Stimulated activated CD8-positive, alpha-beta memory T cell treated with anti-CD3 and anti-CD28 coated beads, Interleukin-4, amount 100 ng/mL, for 1 hour (primary cell): ENCODE data around the gene OSBPL1A.

Experiments used
- DNase-seq, 2 donors: peaks; one replicate each; pipeline ENCODE4 v3.0.0-alpha.2; 2020; ENCODE audit warnings: low read depth in 2 of 2, low spot score in 1 of 2

OSBPL1A gene

DNA sequence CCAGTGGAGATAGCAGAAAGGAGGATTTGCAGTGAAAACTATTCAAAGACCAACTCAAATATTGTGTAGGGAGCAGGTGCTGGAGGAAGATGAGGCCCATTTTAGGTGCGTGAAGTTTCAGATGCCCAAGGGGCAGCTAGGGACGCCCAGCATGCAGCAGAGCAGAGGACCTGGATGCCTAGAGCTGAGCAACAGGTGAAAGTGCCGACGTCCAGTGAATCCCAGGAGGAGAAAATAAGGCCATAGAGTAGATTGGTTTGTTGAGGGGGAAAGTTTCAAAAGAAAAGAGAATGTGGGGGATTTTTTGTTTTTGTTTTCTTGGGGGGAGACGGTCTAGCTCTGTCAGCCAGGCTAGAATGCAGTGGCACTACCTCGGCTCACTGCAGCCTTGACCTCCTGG, 53.1 kb downstream of the OSBPL1A start:
- no peak for DNase-seq

DNA sequence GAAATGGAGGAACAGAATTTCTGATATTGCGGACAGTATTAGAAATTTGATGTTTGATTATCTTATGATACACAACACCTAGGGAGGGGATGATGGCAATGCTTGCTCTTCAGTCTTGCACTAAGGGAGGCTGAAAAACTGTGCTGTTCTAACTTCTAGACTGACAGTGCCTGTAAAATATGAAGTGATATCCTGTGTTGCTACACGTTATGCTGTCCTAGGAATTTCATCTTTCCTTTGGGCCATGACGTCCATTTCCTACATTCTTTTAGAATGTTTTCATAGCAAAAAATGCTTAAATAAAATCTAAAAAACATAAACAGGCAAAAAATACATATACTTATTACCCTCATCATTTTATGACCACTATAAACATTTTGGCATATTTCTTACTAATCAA, 55.3 kb downstream of the OSBPL1A start:
- no peak for DNase-seq

DNA sequence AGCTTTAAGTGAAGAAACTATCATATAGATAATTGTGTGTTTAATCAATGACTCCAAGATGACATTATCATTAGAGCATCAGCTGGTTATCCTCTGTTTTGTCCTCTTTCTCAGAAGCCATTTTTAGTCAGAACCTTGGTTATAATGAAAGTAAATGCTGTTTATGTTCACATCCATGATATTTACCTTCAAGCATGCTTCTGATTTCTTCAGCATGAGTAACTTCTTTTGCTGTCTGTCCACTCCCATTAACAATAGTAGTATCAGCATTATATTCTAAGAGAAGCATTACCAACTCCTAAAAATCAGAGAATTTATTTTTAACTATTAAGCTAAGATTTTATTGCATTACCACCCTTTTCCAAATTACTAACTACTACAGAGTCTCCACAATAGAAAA, 56.3 kb downstream of the OSBPL1A start:
- no peak for DNase-seq

DNA sequence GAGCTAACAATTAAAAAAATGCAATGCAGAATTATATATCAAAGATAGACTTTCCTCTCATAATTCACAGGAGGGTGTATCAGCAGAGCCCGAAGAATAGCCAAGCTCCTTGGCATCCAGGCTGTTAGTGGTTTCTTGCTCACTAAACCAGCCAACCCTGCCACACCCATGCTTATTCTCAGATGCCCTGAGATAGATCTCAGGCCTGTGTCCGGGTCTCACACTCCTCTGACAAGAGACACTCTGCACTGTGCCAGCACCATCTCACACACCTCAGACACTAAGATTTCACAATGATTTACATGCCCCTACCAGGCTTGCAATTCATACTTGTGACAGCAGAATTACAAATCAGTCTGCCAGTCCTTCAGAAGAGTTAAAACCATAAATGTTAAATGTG, 64.5 kb downstream of the OSBPL1A start:
- no peak for DNase-seq

DNA sequence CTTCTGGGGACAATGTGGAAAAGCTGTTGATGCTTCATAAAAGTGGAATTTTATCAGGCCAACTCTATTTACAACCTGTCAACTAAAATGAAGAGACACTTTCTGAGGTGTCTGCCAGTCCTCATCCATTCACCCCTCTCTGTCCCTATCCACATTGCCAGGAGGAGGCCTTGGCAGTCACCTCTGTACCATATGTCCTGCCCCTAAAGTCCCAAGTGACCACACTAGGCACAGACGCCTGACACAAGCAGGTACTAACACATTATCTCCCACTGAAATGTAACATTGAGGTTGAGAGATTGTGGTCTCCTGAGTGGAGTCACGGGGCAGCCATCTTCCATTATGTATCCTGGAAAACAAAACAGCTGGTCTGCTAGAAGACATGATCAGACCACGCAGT, 71.4 kb downstream of the OSBPL1A start:
- DNase-seq = no peak

DNA sequence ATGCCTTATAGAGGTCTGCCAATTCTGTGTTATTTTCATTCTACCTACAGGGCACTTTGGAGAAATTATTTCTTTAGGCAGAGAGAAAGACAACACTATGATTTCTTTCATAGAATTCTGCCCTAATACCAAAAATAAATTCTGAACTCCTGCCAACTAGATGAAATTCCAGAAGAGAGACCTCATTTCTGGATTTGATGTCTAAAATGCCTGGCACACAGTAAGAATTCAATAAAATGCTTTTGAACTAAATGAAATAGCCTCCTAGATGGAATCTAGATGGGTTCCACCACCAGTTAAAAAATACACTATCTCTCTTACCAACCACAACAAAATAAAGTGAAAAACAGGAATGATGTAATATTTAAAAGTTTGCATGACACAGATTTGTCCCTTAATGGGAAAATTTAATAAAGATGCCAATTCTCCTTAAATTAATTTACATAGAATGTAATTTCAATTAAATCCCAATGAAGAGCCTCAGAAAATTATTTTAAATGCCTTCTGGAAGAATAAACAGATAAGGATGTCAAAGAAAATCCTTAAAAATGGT, 75.0 kb downstream of the OSBPL1A start:
- no peak for DNase-seq

DNA sequence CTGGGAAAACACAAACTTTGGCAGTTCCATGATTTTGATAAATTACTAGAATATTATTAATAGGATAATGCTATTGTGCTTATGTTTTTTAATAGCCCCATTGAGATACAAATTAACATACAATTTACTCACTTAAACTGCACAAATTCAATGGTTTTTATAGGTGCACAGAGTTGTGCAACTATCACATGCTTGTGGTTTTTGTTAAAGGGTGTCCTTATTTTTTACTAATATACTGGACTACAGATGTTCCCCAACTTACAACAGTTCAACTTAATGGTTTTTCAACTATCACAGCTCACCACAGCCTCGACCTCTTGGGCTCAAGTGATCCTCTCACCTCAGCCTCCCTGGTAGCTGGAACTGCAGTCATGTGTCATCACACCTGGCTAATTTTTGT, 76.6 kb downstream of the OSBPL1A start:
- no peak for DNase-seq

DNA sequence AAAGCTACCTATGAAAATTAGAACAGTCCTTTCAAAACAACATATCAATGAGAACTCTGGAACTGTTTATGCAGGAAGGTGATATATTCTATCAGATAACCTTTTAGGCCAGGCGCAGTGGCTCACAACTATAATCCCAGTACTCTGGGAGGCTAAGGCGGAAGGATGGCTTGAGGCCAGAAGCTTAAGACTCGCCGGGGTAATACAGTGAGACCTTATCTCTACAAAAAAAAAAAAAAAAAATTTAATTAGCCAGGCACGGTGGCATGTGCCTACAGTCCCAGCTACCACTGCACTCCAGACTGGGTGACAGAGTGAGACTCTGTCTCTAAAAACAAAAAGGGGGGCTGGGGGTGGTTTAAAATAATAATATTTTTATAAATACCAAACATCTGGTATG, 77.9 kb downstream of the OSBPL1A start:
- DNase-seq = no peak

DNA sequence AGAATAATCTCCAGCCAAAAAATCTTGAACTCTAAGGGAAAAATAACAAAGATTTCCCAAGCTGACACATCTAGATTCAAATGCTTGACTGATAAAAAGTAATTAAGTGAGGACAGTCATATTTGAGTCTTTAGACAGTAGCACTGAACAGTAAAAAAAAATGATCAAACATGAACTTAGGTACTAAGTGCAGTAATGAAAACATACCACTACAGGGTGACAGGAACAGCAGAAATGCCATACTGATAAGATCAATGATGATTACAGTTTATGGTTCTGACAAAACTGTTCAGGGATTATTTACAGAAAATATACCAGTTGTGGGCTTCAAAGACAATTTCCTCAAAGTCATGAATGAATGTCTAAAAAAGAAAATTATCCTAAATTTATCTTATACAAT, 80.3 kb downstream of the OSBPL1A start:
- no peak for DNase-seq

DNA sequence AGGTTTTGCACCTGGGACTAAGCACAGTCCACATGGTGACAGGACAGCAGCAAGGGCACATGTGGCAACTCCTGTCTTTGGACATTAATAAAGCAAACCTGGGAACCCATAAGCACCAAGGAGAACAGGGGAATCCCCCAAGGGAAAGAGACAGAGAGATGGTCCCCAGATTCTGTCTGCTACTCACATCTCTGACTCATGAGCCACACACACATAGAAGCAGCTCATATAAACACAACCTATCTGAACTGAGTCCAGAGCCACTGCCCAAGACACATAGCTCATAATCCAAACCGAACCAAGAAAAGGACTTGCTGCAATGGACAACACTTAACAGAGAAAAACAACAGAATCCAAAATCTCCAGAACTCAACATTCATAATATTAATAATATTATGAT, 82.5 kb downstream of the OSBPL1A start:
- no peak for DNase-seq

DNA sequence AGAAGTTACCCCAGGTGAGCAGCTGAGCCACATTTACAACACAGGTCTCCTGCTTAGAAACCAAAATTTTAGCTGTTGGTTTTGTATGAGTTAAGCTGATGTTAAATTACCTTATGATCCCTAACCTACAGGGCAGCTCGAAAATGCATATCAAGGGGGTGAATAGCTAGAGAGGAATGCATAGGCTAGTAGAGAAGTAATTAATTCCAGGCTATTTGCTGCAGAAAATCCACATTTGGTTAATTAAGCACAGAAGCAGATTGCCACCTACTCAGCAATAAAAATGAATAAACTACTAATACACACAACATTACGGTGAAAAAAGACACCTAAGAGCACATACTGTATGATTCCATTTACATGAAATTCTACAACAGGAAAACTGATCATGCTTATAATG, 91.4 kb downstream of the OSBPL1A start:
- DNase-seq = no peak

DNA sequence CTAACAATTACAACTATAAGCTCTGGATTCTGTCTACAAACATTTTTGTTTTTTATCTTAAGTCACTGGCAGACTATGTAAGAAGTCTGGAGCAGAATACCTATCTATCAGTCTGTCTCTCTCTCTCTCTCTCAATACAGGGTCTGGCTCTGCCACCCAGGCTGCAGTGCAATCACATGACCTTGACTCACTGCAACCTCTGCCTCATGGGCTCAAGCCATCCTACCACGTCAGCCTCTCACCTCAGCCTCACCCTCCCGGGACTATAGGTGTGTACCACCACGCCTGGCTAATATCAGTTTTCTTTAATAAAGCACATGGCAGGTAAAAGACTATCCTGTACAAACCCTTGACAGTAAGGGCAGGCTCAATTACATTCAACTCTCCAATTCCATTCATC, 96.9 kb downstream of the OSBPL1A start:
- DNase-seq = no peak

DNA sequence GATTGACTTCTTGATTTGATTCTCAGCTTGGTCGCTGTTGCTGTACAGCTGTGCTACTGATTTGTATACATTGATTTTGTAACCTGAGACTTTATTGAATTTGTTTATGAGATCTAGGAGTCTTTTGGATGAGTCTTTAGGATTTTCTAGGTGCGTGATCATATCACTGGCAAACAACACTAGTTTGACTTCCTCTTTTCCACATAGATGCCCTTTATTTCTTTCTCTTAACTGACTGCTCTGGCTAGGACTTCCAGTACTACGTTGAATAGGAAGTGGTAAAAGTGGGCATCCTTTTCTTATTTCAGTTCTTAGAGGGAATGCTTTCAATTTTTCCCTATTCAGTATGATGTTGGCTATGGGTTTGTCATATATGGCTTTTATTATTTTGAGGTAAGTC, 101.3 kb downstream of the OSBPL1A start:
- DNase-seq = no peak

DNA sequence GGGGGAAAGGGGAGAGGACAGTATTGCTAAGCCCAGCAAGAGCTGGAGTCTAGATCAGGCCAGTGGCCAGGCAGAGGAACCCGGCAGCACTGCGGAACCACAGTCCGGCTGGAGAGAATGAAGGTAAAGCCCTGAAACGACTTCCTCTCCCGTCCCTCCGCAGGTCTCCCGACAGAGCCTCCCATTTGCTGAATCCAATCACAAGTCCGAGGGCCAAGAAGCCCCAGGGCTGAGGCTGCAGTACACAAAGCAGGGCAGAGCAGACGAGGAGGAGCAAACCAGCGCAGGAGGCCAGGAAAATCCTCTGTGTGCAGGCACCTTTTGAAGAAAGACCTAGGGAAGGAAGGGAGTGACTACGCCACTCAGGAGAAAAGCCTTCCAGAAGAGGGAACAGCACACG, 104.4 kb downstream of the OSBPL1A start:
- no peak for DNase-seq

DNA sequence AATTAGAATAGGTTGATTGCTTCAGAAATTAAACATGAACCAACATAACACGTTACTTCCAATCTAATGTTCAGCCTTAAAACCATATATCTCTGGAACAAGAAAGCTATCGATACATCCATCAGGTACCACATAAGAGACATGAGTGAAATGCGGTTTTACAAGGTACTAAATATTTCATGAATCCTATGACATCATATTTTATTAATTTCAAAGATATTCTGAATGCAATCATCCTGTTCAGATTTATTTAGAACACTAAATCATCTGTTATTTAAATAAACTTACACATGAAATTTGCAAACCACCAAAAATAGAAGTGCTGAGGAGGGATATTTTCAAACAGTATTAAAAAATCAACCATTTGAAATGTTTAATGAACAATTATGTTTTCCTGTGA, 119.0 kb downstream of the OSBPL1A start:
- no peak for DNase-seq

DNA sequence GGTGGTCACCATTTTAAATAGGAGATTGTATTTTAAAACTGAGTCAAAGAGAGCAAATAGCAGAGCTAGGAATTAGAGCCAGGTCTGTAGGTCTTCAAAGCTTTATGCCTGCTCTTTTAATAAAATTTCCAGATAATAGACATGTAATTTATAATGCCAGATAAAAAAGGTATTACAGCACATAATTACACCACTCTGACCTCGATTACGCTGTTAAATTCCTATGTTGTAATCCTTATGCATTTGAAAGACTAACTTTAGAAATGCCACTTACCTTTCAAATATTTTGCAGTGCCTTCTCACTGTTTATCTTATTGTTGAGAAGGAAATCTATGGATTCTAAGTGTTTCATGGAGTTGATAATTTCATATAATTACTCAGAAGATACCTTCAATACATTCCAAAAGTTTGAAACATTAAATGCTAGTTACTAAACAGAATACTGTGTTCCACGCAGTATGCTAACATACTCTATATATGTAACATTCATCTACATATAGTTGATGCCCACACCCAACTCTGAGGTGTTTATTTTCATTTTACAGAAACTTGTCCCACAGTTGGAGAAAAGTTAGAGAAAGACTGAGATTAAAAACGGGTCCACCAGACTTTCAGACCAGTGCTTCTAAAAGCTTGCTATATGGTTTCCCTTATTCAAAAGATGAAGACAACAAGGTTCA, 120.0 kb downstream of the OSBPL1A start:
- DNase-seq = no peak

DNA sequence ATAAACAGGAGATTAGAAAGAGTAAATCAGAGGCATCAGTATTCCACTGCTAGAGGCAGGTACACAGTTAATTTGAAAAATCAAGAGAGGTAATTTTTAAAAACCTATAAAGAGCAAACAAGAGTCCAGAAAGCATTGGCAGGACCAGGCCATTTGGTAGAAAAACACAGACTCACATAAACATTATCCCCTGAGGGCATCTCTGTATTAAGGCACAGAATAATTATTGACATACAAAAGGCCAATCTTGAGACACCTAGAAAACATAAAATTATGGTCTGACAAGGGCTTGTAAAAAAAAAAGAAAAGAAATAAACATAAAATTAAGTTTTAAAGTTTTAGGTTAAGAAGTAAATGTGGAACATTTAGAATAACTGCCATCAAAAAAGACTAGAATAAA, 120.6 kb downstream of the OSBPL1A start:
- no peak for DNase-seq

DNA sequence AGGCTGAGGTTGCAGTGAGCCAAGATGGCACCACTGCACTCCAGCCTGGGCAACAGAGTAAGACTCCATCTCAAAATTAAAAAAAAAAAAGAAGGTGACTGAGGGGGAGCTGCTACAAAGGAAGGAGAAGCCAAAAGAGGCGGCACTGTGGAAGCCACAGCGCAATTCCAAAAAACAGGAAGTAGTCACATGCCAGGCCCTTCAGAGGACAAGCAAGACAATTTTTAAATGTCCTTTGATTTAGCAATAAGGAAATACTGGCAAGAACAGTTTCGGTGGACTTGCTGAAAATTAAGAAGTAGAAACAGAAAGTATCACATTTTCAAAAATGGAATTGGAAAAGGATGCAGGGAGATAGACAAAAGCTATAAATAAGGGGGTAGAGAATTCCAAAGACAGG, 122.8 kb downstream of the OSBPL1A start:
- no peak for DNase-seq

DNA sequence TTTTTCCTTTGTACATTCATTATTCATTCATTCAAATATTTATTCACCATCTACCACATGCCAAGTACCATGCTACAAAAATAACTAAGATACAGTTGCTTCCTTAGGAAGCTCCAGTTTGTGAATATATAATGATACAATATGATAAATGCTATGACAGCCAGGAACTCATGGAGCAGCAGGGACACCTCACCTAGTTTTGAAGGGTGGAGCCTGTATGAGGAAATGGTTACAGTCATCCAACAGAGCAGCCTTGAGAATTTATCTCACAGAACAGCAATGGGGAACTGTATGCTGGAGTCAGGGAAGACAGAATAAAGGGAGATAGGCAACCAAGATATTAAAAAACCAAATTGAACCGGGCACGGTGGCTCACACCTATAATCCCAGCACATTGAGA, 124.0 kb downstream of the OSBPL1A start:
- no peak for DNase-seq

DNA sequence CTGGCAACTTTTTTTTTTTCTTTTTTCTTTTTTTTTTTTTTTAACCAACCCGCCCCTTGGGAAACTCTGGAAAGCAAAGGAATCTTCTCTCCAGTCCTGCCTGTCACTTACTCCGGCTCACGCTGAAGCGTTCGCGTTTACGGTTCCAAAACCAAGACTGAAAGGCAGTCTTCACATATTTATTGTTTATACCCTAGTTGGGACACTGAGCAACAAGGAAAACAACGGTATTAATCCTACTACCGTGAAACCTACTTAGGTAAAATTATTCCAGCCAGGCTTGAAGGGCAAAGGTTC, 125.4 kb downstream of the OSBPL1A start:
- DNase-seq = no peak

DNA sequence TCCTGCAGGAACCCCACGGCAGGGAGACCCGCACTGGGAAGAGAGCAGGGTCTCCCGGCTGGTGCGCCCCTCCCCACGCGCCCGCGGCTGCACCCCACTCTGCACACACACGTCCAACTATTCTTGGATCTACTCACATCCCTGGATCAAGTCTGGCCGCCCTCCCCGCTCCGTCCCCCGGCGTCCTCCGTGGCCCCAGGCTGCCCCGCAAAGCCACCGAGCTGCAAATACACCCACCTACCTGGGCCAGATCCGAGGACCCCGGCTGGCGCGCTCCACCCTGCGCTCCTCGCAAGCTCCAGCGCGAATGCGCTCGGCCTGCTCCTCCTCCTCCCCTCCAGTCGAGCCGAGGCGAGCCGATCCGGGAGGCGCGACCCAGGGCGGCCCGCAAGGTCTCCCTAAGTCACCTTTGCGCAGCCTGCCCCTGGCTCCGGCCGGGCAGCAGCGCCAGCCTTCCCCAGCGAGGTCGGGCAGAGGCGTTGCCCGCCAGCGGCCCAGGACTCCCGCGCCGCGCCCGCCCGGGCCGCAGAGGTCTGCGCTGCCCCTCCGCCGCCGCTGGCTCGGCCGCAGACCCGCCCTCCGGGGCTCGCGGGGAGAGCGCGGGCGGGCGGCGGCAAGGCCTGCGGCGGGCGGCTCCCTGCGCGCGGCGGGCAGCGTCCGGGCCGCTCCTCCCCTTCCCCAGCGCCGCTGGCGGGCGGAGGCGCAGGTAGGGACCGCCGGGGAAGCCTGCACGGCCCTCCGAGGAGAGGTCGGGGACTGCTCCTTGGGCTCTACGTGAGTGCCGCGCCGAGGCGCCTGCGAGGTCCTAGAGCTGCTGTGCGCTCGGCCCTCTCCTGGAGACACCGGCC, 126.0 kb downstream of the OSBPL1A start:
- DNase-seq = no peak

DNA sequence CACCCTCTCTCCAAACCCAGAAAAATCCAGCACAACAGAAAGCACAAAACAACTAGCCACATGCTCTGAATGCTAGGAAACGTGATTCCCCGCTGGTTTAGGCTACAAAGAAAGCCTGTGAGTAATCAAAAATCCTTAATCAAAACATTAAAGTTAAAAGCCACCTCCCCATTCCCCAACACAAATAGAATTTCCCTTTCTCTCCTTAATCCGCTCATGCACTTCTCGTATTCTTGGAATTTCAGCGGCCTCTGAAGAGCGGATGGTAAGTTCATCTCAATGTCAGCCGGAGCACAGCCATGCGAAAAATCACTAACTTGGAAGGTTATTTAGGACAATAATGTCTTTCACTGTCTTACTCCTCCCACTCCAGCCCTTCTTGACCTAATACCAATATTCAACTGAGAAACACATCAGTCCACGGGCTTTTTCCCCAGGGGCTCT, 126.7 kb downstream of the OSBPL1A start:
- no peak for DNase-seq
